Pancreas (tissue), 10 donors: ENCODE results near the gene PNPO. TPM values are rescaled to one million over a fixed set of nuclear protein-coding genes. Genes with fewer than 3 reads are reported as not detected.

Experiments used
- ATAC-seq, 4 donors: fragments of 200-7000 bp; cut with Tn5 transposase; one replicate each; pipeline versions ENCODE4 v1.8.0 to v1.9.1; 2020; ENCODE audit warnings: mild to moderate bottlenecking in 4 of 4, moderate library complexity in 4 of 4
- DNase-seq, 6 donors: peaks; one replicate each; pipeline ENCODE4 v3.0.0-alpha.2; 2020
- FAIRE-seq: peaks from 2 replicates; lab custom pipeline; 2012; peaks lifted over from hg19 to GRCh38; lab: Jason Lieb, UNC
- H3K27ac ChIP-seq, 4 donors: fragments of 200-600 bp; sonication (generic); 1 replicate in 3 of 4; 2 replicates in 1 of 4; pipeline versions ENCODE4 v1.5.0 to v1.8.0; 2020
- H3K27me3 ChIP-seq, 4 donors: fragments of 200-600 bp; one replicate each; pipeline ENCODE4 v1.8.0; 2021
- H3K36me3 ChIP-seq, 3 donors: fragments of 200-600 bp; sonication (generic) in 1 of 3; one replicate each; pipeline versions ENCODE4 v1.5.0 to v1.8.0; 2020 to 2021
- H3K4me1 ChIP-seq, 3 donors: fragments of 200-600 bp; one replicate each; pipeline ENCODE4 v1.8.0; 2021
- H3K4me3 ChIP-seq, 4 donors: fragments of 200-600 bp; sonication (generic) in 2 of 4; one replicate each; pipeline versions ENCODE4 v1.5.0 to v1.8.0; 2020 to 2021
- H3K9me3 ChIP-seq, 4 donors: fragments of 200-600 bp; one replicate each; pipeline ENCODE4 v1.8.0; 2021
- CTCF ChIP-seq, 4 donors: fragments of 200-600 bp; sonication (generic) in 3 of 4; IDR thresholded peaks; one replicate each; pipeline versions ENCODE4 v1.5.0 to v1.8.0; 2021; ENCODE audit warnings: antibody characterized with exemption in 4 of 4
- WGBS, 2 donors: extraction: QIAGEN DNeasy Blood & Tissue Kit; methylation state at CpG; one replicate each; pipeline ENCODE4 v1.1.7; 2013; 5-methylcytosine and 5-hydroxymethylcytosine counted together
- intact Hi-C, 3 donors: fragments of 100-400 bp; cut with DNase I; formaldehyde crosslinking; loops; one replicate each; pipeline versions ENCODE4 v1.11.1 to v1.14.2; 2022
- polyA plus RNA-seq, 2 donors: library from polyadenylated mRNA; stranded (reverse); fragments of 200-250 nt; gene quantifications; one replicate each; pipeline ENCODE4 v1.2.3, GENCODE V29; 2013
- total RNA-seq, 6 donors: library from RNA; stranded (reverse); fragmentation: NEBNext Ultra II Directional in 4 of 6; extraction: Animal tissue kit (Norgen Biotek cat#: 25700) in 4 of 6; gene quantifications; one replicate each; pipeline versions ENCODE4 v1.2.1 to v1.2.4, GENCODE V29; 2021 to 2023
- donor health status: healthy with polysubstance abuse.
- donor health status: DM: no; HTN: no; CAD: no; lungs with moderate emphysema.
- donor health status: DM: no; HTN: no; CAD: no.
- donor health status: control.
- donor health status: control.
- donor health status: Bipolar disorder and iron deficiency.
- donor health status: DM: yes; HTN: yes; CAD: no.
- donor health status: DM: no; HTN: no; CAD: no.
- donor health status: DM: no; HTN: no; CAD: no.
- donor health status: DM: yes; HTN: yes; CAD: no.

PNPO gene
- total and polyA plus RNA-seq, 8 donors, result 6.5 to 23.5 (median 16.2) TPM

DNA sequence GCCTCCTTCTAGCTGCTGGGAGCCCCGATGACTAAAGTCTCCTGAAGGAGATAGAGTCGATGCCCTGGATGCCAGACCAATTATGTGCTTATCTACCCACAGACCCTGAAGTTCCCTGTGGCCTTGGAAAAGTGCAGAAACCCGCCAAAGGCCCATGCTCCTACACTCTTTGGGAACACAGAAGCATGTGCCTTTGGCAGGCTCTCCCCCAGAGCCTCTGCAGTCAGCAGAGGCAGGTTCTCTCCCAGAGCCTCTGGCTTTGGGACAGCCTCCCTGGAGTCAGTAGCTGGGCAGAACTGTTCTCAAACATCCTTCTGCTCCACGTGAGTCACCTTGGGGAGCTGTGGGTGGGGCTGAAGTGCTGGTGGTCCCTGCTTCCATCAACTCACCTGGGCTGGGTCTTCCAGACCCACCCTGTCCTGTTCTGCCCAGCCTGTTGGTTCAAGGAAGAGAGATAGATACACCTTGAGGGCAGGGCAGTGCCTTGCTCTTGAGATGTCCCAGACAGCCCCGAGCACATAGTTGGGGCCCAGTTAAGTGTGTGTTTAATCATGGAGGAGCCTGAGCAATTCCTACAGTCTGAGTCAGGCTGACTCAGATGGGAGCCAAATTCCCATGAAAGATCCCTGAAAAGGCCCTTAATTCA lies 26.4 kb downstream of the PNPO start:
- Histone ChIP-seq H3K27ac (peak overlapping the region; percentile 69 to 82 (median 74)), H3K27me3 (no peaks in the 10 kb centered on the region), H3K9me3 (no peaks in the 10 kb centered on the region), H3K4me3 (no peak overlapping the region), H3K4me1 (peaks cover 28 to 39% (median 33%) of the 10 kb centered on the region in 3 donors), H3K36me3 (no peaks in the 10 kb centered on the region)
- no peak for TF ChIP-seq CTCF (IDR thresholded peaks at IDR 0.05)
- DNase-seq, result peak in 5 of 6 donors; percentile 77 to 84 (median 78)
- no peak for FAIRE-seq
- 9 to 13% methylated on average over 5 of the region's 5 CpGs for WGBS, 2 donors
- intact Hi-C loops, result no loop called here
- peak; percentile 14 to 51 (median 40) for ATAC-seq

DNA sequence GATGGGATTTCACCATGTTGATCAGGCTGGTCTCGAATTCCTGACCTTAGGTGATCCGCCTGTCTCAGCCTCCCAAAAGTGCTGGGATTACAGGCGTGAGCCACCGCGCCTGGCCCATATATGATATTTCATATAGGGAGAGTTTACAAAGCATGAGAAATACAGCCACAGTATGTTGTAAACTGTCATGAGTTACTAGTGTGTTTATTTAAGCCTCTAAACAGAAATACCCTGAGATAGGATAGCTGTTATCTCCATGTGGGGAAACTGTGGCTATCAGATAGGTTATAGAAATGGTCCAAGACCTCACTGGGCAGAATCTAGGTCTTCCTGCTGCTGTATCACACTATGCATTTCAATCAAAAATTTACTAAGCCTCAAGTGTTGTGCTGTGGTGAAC lies 27.5 kb downstream of the PNPO start:
- intact Hi-C loops, result no loop called here
- FAIRE-seq (no peak), ATAC-seq (no peak), DNase-seq (no peak)
- H3K27me3 ChIP-seq, result no peaks in the 10 kb centered on the region
- TF ChIP-seq CTCF (IDR thresholded peaks at IDR 0.05), result no peak
- peak overlapping the region in 2 of 4 donors; percentile 72 to 82 for H3K27ac ChIP-seq
- WGBS, 2 donors, result 90 to 94% methylated on average over 5 of the region's 5 CpGs
- no peak overlapping the region for H3K4me3 ChIP-seq
- peaks cover 0 to 4% (median 4%) of the 10 kb centered on the region in 3 donors for H3K36me3 ChIP-seq
- peaks cover 28 to 39% (median 33%) of the 10 kb centered on the region in 3 donors for H3K4me1 ChIP-seq
- no peaks in the 10 kb centered on the region for H3K9me3 ChIP-seq

DNA sequence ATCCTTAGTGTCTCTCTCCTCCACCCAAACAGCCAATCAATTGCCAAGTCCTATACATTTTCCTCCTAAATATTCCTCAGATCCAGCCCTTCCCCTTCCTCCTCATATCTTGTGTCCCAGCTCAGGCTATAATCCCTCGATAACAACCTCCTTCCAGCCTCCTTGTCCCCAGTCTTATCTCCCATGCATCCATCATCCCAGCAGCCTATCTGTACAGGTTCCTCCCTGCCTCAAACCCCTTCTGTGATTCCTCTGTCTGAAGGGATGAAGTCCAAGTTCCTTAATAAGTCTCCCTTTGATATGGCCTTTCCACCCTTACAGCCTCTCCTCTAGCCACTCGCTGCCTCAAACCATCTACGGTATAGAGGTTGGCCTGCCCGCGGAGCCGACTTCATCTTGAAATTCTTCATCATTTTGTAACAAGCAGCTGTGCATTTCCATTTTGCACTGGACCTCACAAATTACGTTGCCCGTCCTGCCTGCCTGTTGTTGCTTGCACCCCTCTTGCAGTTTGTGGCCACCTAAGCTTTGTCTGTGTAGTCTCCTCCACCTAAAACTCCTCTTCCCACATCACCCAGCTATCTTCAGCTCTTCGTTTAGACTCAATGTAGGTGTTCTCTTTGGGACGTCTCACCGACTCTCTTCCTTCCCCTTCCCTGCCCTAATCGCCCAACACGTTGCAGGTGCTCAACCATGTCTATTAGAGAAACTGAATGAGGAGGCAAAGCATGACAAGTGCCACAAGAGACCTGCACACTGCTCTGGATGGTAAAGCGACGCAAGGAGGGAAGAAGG lies 28.8 kb downstream of the PNPO start:
- ATAC-seq (no peak), DNase-seq (peak in 1 of 6 donors; percentile 42), FAIRE-seq (no peak)
- intact Hi-C loops, result no loop called here
- peaks cover 28 to 39% (median 33%) of the 10 kb centered on the region in 3 donors for H3K4me1 ChIP-seq
- peaks cover 0 to 17% (median 13%) of the 10 kb centered on the region in 3 donors for H3K36me3 ChIP-seq
- 38 to 41% methylated on average over 15 of the region's 15 CpGs for WGBS, 2 donors
- H3K9me3 ChIP-seq, result no peaks in the 10 kb centered on the region
- peak overlapping the region in 2 of 4 donors; percentile 25 to 70 for H3K4me3 ChIP-seq
- peak overlapping the region in 2 of 4 donors; percentile 33 to 34 for H3K27ac ChIP-seq
- TF ChIP-seq CTCF (IDR thresholded peaks at IDR 0.05), result no peak
- H3K27me3 ChIP-seq, result no peaks in the 10 kb centered on the region

DNA sequence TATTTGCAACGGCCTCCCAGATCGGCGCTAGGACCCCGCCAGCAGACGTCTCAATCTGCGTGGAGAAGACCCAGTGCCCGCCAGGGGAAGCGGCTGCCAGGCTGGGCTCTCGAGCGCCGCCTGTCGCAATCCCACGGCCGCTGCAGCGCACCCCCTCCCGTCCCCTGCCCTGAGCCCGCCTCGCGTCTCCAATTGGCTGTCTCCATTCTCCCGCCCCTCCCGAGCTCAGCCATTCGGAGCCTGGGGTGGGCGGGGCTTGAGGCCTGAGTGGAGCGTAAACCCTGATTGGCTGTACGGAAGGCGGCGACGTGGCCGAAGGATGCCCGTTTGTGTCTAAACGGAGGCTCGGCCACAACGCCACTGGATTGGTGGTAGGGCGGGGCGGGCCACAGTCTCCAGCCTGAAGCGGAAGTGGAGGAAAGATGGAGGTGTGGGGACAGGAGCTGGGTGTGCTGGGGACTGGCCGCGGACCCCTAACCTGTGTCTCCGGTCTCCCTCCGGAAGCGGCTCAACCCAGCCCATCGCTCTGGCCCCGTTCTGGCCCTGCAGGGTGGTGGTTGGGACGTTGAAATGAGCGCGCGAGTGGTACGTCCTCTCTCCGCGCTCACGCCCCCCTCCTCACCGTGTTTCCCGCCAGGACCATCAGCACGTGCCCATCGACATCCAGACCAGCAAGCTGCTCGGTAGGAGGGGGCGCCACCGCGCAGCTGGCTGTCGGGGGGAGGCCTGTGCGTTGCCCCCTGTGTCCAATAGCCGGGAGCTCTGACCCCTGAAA lies 29.5 kb downstream of the PNPO start, which contains the start of gene CDK5RAP3:
CDK5RAP3 (plus strand) TSS at position 389 of the 775 bp plus-strand sequence; CDS start at position 423, 34 bp downstream.
- TF ChIP-seq CTCF (IDR thresholded peaks at IDR 0.05), result peak; percentile 95 to 99 (median 96)
- Histone ChIP-seq H3K27ac (peak within 1 kb of the TSS; percentile 50 to 89 (median 76)), H3K9me3 (no peaks in the 10 kb centered on the region), H3K4me1 (peaks cover 25 to 37% (median 33%) of the 10 kb centered on the region in 3 donors), H3K4me3 (peak within 1 kb of the TSS; percentile 70 to 85 (median 82)), H3K27me3 (no peaks in the 10 kb centered on the region), H3K36me3 (peaks cover 0 to 25% (median 21%) of the 10 kb centered on the region in 3 donors)
- ATAC-seq (peak; percentile 90 to 98 (median 92)), FAIRE-seq (peak; percentile 95), DNase-seq (peak; percentile 99 to 100 (median 100))
- WGBS, 2 donors, result 0% methylated on average over 61 to 62 of the region's 62 CpGs
- intact Hi-C loops, result no loop called here
